Measurements from ENCODE around the gene C5.

GRCh38 chr9:121023064-121023463 lies 27.0 kb downstream of the C5 start:
- peak in 1 of 6 experiments; percentile 3 for TF ChIP-seq CTCF (IDR thresholded peaks at IDR 0.05)
- no peak for TF ChIP-seq POLR2A (IDR thresholded peaks at IDR 0.05)

Measured in Peyer's patch (tissue), 4 donors.